ENCODE results near the gene KCNK16. TPM values are rescaled to one million over a fixed set of nuclear protein-coding genes. Genes with fewer than 3 reads are reported as not detected.
A peak's percentile ranks its signal among the peaks of the same experiment; 100 is the strongest.

The KCNK16 gene
- polyA plus RNA-seq (ENCODE audit: insufficient read length) = not detected

GRCh38 chr6:39322306-39322850, at the start of gene KCNK16:
Gene KCNK16, minus strand, starts transcription at chr6:39322702. Its CDS starts 162 bp downstream, at chr6:39322540.
- no peak for DNase-seq

- DNase-seq = no peak
Observed at GRCh38 chr6:39370390-39370789, 47.9 kb upstream of the KCNK16 start.

DNA sequence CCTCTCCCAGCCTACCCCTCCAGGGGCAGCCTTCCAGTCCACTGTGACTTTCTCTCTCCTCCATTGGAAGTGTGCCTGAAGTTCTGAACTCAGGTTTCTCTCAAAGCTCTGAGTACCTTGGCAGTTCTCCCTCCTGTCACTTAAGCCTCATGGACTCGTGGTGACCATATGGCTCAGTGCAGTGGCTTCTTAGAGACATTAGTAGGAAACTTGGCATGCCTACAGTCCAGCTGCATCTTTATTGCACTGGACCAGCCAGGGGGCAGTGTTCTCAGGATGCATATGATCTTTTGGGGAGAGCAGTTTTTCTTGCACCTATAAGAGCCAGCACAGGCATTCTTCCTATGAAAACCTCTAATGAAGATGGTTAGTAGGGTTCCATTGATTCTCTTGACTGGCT, 47.5 kb upstream of the KCNK16 start:
- DNase-seq = no peak

GRCh38 chr6:39367700-39368099, 45.2 kb upstream of the KCNK16 start:
- DNase-seq = no peak

- no peak for DNase-seq
Observed at GRCh38 chr6:39366931-39367618, 44.6 kb upstream of the KCNK16 start.

GRCh38 chr6:39365281-39366074, 43.0 kb upstream of the KCNK16 start:
- no peak for DNase-seq

GRCh38 chr6:39363280-39363679, 40.8 kb upstream of the KCNK16 start:
- DNase-seq = no peak

GRCh38 chr6:39362487-39362865, 40.0 kb upstream of the KCNK16 start:
- DNase-seq = no peak

DNA sequence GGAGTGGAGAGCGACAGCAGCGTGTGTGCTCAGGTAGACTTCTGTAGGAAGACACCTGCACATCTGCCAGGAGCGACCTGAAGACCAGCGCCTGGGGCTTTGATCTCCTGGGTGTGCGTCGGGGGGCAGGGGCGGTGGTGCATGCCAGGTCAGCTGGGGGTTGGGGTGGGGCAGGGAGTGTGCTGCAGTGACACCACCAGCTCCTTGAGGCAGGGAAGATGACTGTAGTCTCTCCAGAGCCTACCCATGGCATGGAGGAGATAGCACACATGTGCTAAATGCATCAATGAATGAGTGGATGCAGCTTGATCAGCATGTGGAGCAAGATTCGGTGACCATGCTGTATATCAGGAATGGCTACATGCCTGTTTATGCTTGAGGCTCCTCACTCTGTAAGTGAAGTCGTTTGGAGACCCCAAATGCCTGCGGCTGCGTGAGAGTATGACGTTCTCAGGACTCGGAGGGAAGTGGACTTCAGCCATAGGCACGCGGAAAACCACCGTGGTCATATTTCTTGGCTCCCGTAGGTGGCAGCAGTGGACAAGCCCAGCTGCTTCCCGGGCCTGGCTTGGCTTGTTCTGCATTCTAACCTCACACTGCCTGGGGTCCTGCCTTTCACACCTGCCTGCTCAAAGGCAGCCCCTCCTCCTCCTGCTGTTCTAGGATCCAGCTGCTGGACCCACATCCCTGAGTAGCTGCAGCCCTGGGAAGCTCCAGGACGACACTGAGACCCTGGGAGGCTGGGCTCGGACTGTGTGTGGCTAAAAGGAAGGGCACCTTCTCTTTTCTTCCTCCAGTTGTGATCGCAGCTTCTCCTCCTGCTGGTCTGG, 39.4 kb upstream of the KCNK16 start:
- peak; percentile 74 for DNase-seq

DNA sequence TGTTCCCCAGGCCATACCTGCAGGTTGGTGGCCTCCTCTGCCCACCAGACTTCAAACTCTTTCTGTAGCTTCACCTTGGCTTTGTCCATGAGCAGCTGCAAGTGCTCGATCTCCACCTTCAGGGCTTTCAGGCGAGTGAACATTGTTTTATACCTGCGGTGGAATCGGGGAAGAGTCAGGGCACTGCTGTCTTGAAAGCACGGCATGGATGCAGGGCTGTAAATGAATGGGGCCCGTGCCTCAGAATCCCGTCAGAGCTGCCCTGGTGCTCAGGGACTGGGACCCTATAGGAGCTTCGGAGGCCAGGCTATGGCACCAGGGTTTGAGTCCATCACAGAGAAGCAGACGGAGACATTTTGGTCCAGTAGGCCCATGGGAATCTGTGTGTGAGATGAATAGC, 37.9 kb upstream of the KCNK16 start:
- DNase-seq = no peak

GRCh38 chr6:39357998-39358686, 35.6 kb upstream of the KCNK16 start:
- peak; percentile 72 for DNase-seq

DNA sequence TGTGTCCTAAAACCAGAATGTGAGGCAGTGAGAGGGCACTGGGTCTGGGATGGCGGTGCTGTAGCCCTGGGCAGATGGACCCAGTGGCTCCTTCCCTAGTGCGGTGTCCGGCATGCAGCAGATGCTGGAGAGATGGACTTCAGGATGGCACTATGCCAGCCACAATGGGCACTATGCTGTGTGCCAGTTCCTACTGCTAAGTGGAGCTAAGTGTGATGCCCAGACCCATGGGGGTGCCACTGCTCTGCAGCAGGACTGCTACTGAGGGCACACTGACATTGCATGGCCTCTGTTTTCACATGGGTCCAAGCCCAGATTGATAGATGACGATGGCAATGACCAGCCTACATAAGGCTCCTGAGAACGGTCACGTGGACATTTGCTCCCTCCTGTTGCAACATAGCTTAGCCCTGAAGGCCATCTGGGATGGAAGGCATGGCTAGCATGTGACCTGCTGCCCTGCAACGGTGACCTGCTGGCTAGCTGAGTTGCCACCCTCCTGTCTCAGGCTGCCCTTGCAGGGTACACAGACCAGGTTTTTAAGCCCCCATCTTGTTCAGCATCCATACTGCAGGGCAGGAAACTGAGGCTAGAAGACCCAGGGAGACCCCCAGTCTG, 31.3 kb upstream of the KCNK16 start:
- DNase-seq = no peak

- DNase-seq = no peak
Observed at GRCh38 chr6:39350723-39351505, 28.4 kb upstream of the KCNK16 start.

GRCh38 chr6:39348740-39349139, 26.2 kb upstream of the KCNK16 start:
- DNase-seq = no peak

DNA sequence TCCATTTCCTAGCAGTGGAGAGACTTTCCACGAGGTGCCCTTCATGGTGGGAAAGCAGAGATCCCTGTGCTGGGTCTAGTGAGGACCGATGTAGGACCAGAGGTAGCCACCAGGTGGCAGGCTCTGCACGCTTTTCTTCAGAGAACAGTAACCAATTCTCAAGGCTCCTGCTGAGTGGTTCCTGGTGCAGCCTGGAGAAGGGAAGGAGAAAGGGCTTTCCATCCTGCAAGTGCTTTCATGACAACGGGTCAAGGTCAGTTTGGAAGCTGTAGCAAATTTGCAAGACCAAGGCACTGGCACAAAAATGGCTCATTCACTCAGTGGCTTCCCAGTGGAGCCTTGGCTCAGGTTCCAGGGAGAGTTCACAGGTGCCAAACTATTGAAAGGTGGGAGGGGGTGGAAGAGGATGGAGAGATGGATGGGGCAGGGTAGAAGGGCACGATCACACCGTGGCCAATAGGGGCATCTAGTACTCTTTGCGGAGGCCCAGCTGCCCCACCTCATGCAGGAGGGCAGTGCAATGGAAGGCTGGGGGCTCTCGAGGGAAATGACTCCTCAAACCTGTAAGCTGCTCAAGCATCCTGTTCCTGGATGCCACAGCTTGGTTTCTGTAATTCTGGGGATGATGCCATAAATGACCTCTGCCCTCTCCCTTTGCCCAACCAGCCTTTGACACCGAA, 25.5 kb upstream of the KCNK16 start:
- peak; percentile 68 for DNase-seq

DNA sequence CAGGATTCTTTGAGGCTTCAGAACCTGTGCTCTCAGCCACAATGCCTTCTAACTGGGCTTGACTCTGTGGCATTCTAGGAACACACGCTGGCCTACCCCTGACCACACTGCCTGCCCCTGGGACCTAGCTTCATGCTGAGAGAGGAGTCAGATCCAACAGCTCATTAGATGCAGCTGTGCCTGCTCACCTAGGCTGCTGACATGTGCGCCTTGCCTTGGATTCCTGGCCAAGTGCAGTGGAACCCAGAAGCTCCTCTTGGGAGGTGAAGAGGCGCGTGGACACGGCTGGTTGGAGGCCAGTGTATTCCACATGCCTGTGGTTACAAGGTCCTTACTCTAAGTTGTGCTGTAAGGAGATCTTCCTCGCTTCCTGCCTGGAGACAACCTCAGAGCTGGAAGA, 24.7 kb upstream of the KCNK16 start:
- no peak for DNase-seq

- DNase-seq = no peak
Observed at GRCh38 chr6:39344821-39345280, 22.3 kb upstream of the KCNK16 start.

DNA sequence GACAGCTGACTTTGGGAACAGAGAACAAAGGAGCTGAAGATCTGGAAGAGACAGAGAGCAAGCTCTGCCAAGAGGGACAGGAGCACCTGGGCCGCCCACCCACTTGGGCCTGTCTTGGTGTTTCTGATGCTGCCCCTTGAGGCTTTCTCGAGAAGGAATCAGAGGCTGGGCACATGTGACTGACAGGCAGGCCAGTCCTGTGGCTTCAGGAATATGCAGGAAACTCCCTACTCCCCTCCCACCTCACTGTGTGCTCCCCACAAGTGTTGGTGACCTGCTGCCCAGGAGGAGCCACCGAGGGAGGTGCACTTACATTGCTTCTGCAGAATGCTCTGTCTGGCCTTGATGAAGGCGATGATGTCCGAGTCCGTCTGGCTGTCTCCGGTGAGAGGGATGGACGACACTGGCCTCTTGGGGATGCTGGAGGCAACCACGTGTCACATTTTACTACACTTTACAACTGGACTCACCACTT, 20.9 kb upstream of the KCNK16 start:
- DNase-seq = no peak

- no peak for DNase-seq
Observed at GRCh38 chr6:39342692-39343395, 20.3 kb upstream of the KCNK16 start.
